Measurements from ENCODE around the gene WDR35. TPM values are rescaled to one million over a fixed set of nuclear protein-coding genes. Genes with fewer than 3 reads are reported as not detected.

WDR35 gene
- total and polyA plus RNA-seq, 10 of the 15 experiments (the other 5 are each of a cell fraction or from before 2014, with no cell fraction given) = 3.0 to 9.3 (median 6.3) TPM

GRCh38 chr2:19902216-19902740 is 87.6 kb downstream of the WDR35 start (continued):
- TF ChIP-seq RBBP5 (conservative IDR thresholded peaks at IDR 0.05) = no peak
- TF ChIP-seq SRF (IDR thresholded peaks at IDR 0.05; ENCODE audit: low read depth in 2 of 2, low read length in 2 of 2) = no peak
- no peak for TF ChIP-seq REST (IDR thresholded peaks at IDR 0.05; ENCODE audit: low read depth, low read length)
- TF ChIP-seq ELK1 (IDR thresholded peaks at IDR 0.05; ENCODE audit: low read depth, low read length) = no peak
- TF ChIP-seq E4F1 (IDR thresholded peaks at IDR 0.05; ENCODE audit: borderline replicate concordance, partially characterized antibody) = no peak
- no peak for TF ChIP-seq CEBPZ (IDR thresholded peaks at IDR 0.05; ENCODE audit: low read depth, low read length)
- peak; percentile 31; the same call in 1 of the 2 replicates for TF ChIP-seq PML (IDR thresholded peaks at IDR 0.05; ENCODE audit: low read length)
- no peak for TF ChIP-seq CBX5 (IDR thresholded peaks at IDR 0.05; ENCODE audit: low read depth)
- no peak for TF ChIP-seq IRF5 (IDR thresholded peaks at IDR 0.05; ENCODE audit: borderline replicate concordance)
- no peak for TF ChIP-seq IRF3 (IDR thresholded peaks at IDR 0.05)
- peak; percentile 6; the same call in 1 of the 2 replicates for TF ChIP-seq PAX8 (IDR thresholded peaks at IDR 0.05)
- 0 out of 2 replicates have a peak, but pooled peaks have one; percentile 39 for TF ChIP-seq YY1 (IDR thresholded peaks at IDR 0.05; ENCODE audit: low read depth, low read length)
- no peak for TF ChIP-seq CBFB (IDR thresholded peaks at IDR 0.05; ENCODE audit: low read depth)
- no peak for TF ChIP-seq BCL11A (IDR thresholded peaks at IDR 0.05; ENCODE audit: low read depth, low read length)
- no peak for TF ChIP-seq IRF4 (IDR thresholded peaks at IDR 0.05; ENCODE audit: low read depth, low read length)

All from GM12878 (cell line).